ENCODE results near the gene RBBP8NL. TPM values are rescaled to one million over a fixed set of nuclear protein-coding genes. Genes with fewer than 3 reads are reported as not detected.

RBBP8NL gene
- polyA plus RNA-seq, 1 donor (not counting 4 experiments of a cell fraction or from before 2014, with no cell fraction given) = 0.13 TPM

GRCh38 chr20:62370807-62371587 is 56.3 kb downstream of the RBBP8NL start:
- Histone ChIP-seq H3K4me2 (ENCODE audit: control insufficient read depth, extremely low read depth, insufficient read depth, low read depth, low read length) (no peak overlapping the region), H3K27ac (ENCODE audit: control insufficient read depth, insufficient read depth, low read length) (no peak overlapping the region), H3K9me3 (ENCODE audit: control insufficient read depth, low read depth, low read length) (no peaks in the 10 kb centered on the region), H2AFZ (ENCODE audit: control insufficient read depth, low read length) (no peak overlapping the region), H3K4me1 (ENCODE audit: control insufficient read depth, extremely low read depth, insufficient read depth, low read length) (peaks cover 30% of the 10 kb centered on the region), H3K27me3 (ENCODE audit: control insufficient read depth, extremely low read depth, insufficient read depth, low read length) (no peaks in the 10 kb centered on the region), H3K36me3 (ENCODE audit: control insufficient read depth in 2 of 2, extremely low read depth in 1 of 2, insufficient read depth in 2 of 2, low read length in 2 of 2) (no peaks in the 10 kb centered on the region), H3K79me2 (ENCODE audit: control insufficient read depth, insufficient read depth, low read length) (peaks cover 3% of the 10 kb centered on the region), H3K4me3 (ENCODE audit: control insufficient read depth in 2 of 3, extremely low read depth in 1 of 3, insufficient read depth in 2 of 3, low read depth in 1 of 3, low read length in 3 of 3) (no peak overlapping the region), H4K20me1 (ENCODE audit: control insufficient read depth, extremely low read depth, insufficient read depth, low read length) (no peaks in the 10 kb centered on the region), H3K9ac (ENCODE audit: control insufficient read depth, extremely low read depth, insufficient read depth, low read length) (no peak overlapping the region), H3K9me1 (ENCODE audit: control insufficient read depth, extremely low read depth, insufficient read depth, low read length) (no peaks in the 10 kb centered on the region)
- dilution Hi-C loops (cut with MboI; ENCODE audit: extremely low pct_ligation_motif_present, low sequenced_read_pairs) = no loop called here
- FAIRE-seq = no peak
- TF ChIP-seq, protein P1, sequence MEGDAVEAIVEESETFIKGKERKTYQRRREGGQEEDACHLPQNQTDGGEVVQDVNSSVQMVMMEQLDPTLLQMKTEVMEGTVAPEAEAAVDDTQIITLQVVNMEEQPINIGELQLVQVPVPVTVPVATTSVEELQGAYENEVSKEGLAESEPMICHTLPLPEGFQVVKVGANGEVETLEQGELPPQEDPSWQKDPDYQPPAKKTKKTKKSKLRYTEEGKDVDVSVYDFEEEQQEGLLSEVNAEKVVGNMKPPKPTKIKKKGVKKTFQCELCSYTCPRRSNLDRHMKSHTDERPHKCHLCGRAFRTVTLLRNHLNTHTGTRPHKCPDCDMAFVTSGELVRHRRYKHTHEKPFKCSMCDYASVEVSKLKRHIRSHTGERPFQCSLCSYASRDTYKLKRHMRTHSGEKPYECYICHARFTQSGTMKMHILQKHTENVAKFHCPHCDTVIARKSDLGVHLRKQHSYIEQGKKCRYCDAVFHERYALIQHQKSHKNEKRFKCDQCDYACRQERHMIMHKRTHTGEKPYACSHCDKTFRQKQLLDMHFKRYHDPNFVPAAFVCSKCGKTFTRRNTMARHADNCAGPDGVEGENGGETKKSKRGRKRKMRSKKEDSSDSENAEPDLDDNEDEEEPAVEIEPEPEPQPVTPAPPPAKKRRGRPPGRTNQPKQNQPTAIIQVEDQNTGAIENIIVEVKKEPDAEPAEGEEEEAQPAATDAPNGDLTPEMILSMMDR (optimal IDR thresholded peaks at IDR 0.05 in 1 of 3, IDR thresholded peaks at IDR 0.05 in 1 of 3, conservative IDR thresholded peaks at IDR 0.05 in 1 of 3; ENCODE audit: extremely low read depth in 1 of 3, insufficient read depth in 2 of 3, low read length in 3 of 3) = no peak
- no peak for TF ChIP-seq EZH2 (IDR thresholded peaks at IDR 0.05; ENCODE audit: low read length)
- DNase-seq (ENCODE audit: low read depth, low spot score) = no peak

DNA sequence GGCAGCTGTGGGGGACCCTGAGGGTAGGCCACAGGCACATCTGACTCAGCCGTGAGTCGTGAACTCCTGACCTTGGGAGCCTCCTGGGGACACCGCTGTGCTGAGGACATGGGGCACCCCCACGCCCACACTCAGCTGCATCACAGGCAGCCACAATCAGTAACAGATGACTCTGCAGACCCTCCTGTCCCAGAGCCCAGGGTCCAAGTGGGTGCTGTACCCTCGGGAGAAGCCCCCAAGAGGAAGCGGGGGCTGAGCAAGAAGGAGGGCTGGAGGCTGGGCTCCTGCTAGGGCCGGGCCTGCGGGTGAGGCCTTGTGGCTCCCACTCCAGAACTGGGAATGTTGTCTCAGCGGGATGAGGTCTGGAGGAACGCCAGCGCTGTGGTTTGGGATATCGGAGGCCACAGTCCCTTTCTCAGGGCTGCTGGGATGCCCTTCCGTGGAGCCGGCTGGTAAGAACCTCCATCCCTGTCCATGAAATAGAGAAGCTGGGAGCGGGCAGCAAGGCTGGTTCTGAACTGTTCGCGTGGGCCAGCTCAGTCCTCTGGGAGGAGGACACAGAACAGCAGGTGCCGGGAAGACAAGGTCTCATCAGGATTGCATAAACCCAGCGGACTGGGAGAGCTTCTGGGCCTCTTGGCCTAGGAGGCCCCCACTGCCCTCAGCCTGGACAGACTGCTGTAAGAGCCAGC is 57.1 kb downstream of the RBBP8NL start:
- Histone ChIP-seq H3K9ac (ENCODE audit: control insufficient read depth, extremely low read depth, insufficient read depth, low read length) (no peak overlapping the region), H3K4me1 (ENCODE audit: control insufficient read depth, extremely low read depth, insufficient read depth, low read length) (peaks cover 35% of the 10 kb centered on the region), H3K36me3 (ENCODE audit: control insufficient read depth in 2 of 2, extremely low read depth in 1 of 2, insufficient read depth in 2 of 2, low read length in 2 of 2) (no peaks in the 10 kb centered on the region), H3K79me2 (ENCODE audit: control insufficient read depth, insufficient read depth, low read length) (peaks cover 9% of the 10 kb centered on the region), H3K27ac (ENCODE audit: control insufficient read depth, insufficient read depth, low read length) (no peak overlapping the region), H3K27me3 (ENCODE audit: control insufficient read depth, extremely low read depth, insufficient read depth, low read length) (no peaks in the 10 kb centered on the region), H3K9me1 (ENCODE audit: control insufficient read depth, extremely low read depth, insufficient read depth, low read length) (no peaks in the 10 kb centered on the region), H3K9me3 (ENCODE audit: control insufficient read depth, low read depth, low read length) (no peaks in the 10 kb centered on the region), H3K4me2 (ENCODE audit: control insufficient read depth, extremely low read depth, insufficient read depth, low read depth, low read length) (peak overlapping the region; percentile 5), H2AFZ (ENCODE audit: control insufficient read depth, low read length) (no peak overlapping the region), H4K20me1 (ENCODE audit: control insufficient read depth, extremely low read depth, insufficient read depth, low read length) (peaks cover 3% of the 10 kb centered on the region), H3K4me3 (ENCODE audit: control insufficient read depth in 2 of 3, extremely low read depth in 1 of 3, insufficient read depth in 2 of 3, low read depth in 1 of 3, low read length in 3 of 3) (no peak overlapping the region)
- dilution Hi-C loops (cut with MboI; ENCODE audit: extremely low pct_ligation_motif_present, low sequenced_read_pairs) = no loop called here
- TF ChIP-seq, protein P1 (optimal IDR thresholded peaks at IDR 0.05 in 1 of 3, IDR thresholded peaks at IDR 0.05 in 1 of 3, conservative IDR thresholded peaks at IDR 0.05 in 1 of 3; ENCODE audit: extremely low read depth in 1 of 3, insufficient read depth in 2 of 3, low read length in 3 of 3) = no peak
- TF ChIP-seq EZH2 (IDR thresholded peaks at IDR 0.05; ENCODE audit: low read length) = no peak
- no peak for FAIRE-seq
- no peak for DNase-seq (ENCODE audit: low read depth, low spot score)
